SK-N-SH treated with all-trans-retinoic acid at 6 μM for 48 hours (cell line): ENCODE data around the gene LDLRAP1.

ENCODE experiments used
- ARNTL ChIP-seq: fragments of 450-650 bp; formaldehyde crosslinking; IDR thresholded peaks from 2 replicates; pipeline ENCODE4 v1.5.0; 2020; ENCODE audit warnings: low read depth, mild to moderate bottlenecking, moderate library complexity, borderline replicate concordance
- ESRRG ChIP-seq: fragments of 250-450 bp; sonication (Bioruptor Pico); IDR thresholded peaks from 2 replicates; pipeline ENCODE4 v1.6.1; 2021; ENCODE audit warnings: mild to moderate bottlenecking
- OSR1 ChIP-seq: fragments of 250-450 bp; sonication (Bioruptor Pico); IDR thresholded peaks from 2 replicates; pipeline ENCODE4 v1.8.0; 2022; ENCODE audit warnings: moderate library complexity, mild to moderate bottlenecking, inconsistent platforms
- PATZ1 ChIP-seq: fragments of 250-450 bp; sonication (Bioruptor Pico); IDR thresholded peaks from 2 replicates; pipeline ENCODE4 v1.8.0; 2020; ENCODE audit warnings: mild to moderate bottlenecking, moderate library complexity, borderline replicate concordance
- POU6F1 ChIP-seq: fragments of 250-450 bp; sonication (Bioruptor Pico); IDR thresholded peaks from 2 replicates; pipeline ENCODE4 v1.8.0; 2021; ENCODE audit warnings: low read depth, mild to moderate bottlenecking, moderate library complexity, borderline replicate concordance
- PPARA ChIP-seq: fragments of 250-450 bp; sonication (Bioruptor Pico); IDR thresholded peaks from 2 replicates; pipeline ENCODE4 v1.5.0; 2020; ENCODE audit warnings: mild to moderate bottlenecking, borderline replicate concordance
- RARB ChIP-seq: fragments of 250-450 bp; sonication (Bioruptor Pico); IDR thresholded peaks from 2 replicates; pipeline ENCODE4 v1.8.0; 2021; ENCODE audit warnings: mild to moderate bottlenecking, moderate library complexity
- TOX ChIP-seq: fragments of 250-450 bp; sonication (Bioruptor Pico); IDR thresholded peaks from 2 replicates; pipeline ENCODE4 v1.8.0; 2021; ENCODE audit warnings: mild to moderate bottlenecking, moderate library complexity, borderline replicate concordance
- ZFP3 ChIP-seq: fragments of 250-450 bp; sonication (Bioruptor Pico); IDR thresholded peaks from 2 replicates; pipeline ENCODE4 v1.5.0; 2020; ENCODE audit warnings: mild to moderate bottlenecking, moderate library complexity
- ZFP30 ChIP-seq: fragments of 450-650 bp; formaldehyde crosslinking; IDR thresholded peaks from 2 replicates; pipeline ENCODE4 v1.5.0; 2022; ENCODE audit warnings: mild to moderate bottlenecking, moderate library complexity
- ZNF70 ChIP-seq: fragments of 450-650 bp; formaldehyde crosslinking; IDR thresholded peaks from 2 replicates; pipeline ENCODE4 v1.5.0; 2020; ENCODE audit warnings: mild to moderate bottlenecking, moderate library complexity
- TF ChIP-seq, protein P1 (sequence below): fragments of 250-450 bp; sonication (Bioruptor Pico); IDR thresholded peaks from 2 replicates; pipeline ENCODE4 v1.5.1; 2020; ENCODE audit warnings: low read depth, mild to moderate bottlenecking, moderate library complexity

GRCh38 chr1:25556791-25557476 is 13.5 kb downstream of the LDLRAP1 start:
- TF ChIP-seq ZNF70 (CRISPR knock-in tag) (no peak), PPARA (CRISPR knock-in tag) (no peak), PATZ1 (CRISPR knock-in tag) (no peak), TOX (CRISPR knock-in tag) (no peak), ZFP30 (CRISPR knock-in tag) (no peak), ZFP3 (CRISPR knock-in tag) (no peak), ARNTL (CRISPR knock-in tag) (no peak), OSR1 (CRISPR knock-in tag) (no peak), RARB (no peak), ESRRG (CRISPR knock-in tag) (no peak), POU6F1 (CRISPR knock-in tag) (no peak)
- TF ChIP-seq, protein P1, sequence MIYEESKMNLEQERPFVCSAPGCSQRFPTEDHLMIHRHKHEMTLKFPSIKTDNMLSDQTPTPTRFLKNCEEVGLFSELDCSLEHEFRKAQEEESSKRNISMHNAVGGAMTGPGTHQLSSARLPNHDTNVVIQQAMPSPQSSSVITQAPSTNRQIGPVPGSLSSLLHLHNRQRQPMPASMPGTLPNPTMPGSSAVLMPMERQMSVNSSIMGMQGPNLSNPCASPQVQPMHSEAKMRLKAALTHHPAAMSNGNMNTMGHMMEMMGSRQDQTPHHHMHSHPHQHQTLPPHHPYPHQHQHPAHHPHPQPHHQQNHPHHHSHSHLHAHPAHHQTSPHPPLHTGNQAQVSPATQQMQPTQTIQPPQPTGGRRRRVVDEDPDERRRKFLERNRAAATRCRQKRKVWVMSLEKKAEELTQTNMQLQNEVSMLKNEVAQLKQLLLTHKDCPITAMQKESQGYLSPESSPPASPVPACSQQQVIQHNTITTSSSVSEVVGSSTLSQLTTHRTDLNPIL (CRISPR knock-in tag) = no peak
